HL-60 (cell line): Measurements from ENCODE around the gene BACE1.

Experiments used
- DNase-seq, 2 experiments: peaks; one replicate each; pipeline ENCODE4 v3.0.0-alpha.2; 2010 to 2020; ENCODE audit warnings: low read depth in 1 of 2, low spot score in 1 of 2
- H3K27ac ChIP-seq: fragments of 250-450 bp; sonication (Bioruptor Pico); replicated peaks from 2 replicates; pipeline ENCODE4 v1.5.1; 2020; ENCODE audit warnings: mild to moderate bottlenecking, moderate library complexity
- H3K27me3 ChIP-seq: fragments of 250-450 bp; sonication (Bioruptor Pico); 2 replicates; pipeline ENCODE4 v1.5.1; 2021; ENCODE audit warnings: mild to moderate bottlenecking, moderate library complexity; ENCODE audit not compliant: insufficient read depth, poor library complexity, severe bottlenecking
- H3K4me3 ChIP-seq: replicated peaks from 2 replicates; pipeline ENCODE4 v1.5.1; 2011; ENCODE audit warnings: mild to moderate bottlenecking, control low read depth, low read length; ENCODE audit not compliant: insufficient read depth
- GABPA ChIP-seq: IDR thresholded peaks from 2 replicates; pipeline ENCODE4 v1.6.1; 2012; ENCODE audit warnings: low read depth
- POLR2AphosphoS5 ChIP-seq: IDR thresholded peaks from 2 replicates; pipeline ENCODE4 v1.6.1; 2012; ENCODE audit warnings: low read depth
- SPI1 ChIP-seq: IDR thresholded peaks from 2 replicates; pipeline ENCODE4 v1.6.1; 2012; ENCODE audit warnings: low read depth, mild to moderate bottlenecking, borderline replicate concordance
- TF ChIP-seq, protein P1 (sequence below): IDR thresholded peaks from one replicate; pipeline ENCODE4 v1.5.1; 2011; ENCODE audit warnings: low read length, control low read depth, inconsistent platforms; ENCODE audit not compliant: insufficient read depth
- TF ChIP-seq, protein P2 (sequence below): IDR thresholded peaks from 2 replicates; pipeline ENCODE4 v1.6.1; 2012; ENCODE audit warnings: low read depth; ENCODE audit not compliant: insufficient replicate concordance

BACE1 gene

GRCh38 chr11:117239295-117239694 is 76.8 kb downstream of the BACE1 start:
- DNase-seq = no peak
- no peaks in the 10 kb centered on the region for H3K27me3 ChIP-seq
- H3K4me3 ChIP-seq = no peak overlapping the region
- H3K27ac ChIP-seq = no peak overlapping the region
- TF ChIP-seq SPI1 (no peak), GABPA (no peak)
- TF ChIP-seq, protein P1, sequence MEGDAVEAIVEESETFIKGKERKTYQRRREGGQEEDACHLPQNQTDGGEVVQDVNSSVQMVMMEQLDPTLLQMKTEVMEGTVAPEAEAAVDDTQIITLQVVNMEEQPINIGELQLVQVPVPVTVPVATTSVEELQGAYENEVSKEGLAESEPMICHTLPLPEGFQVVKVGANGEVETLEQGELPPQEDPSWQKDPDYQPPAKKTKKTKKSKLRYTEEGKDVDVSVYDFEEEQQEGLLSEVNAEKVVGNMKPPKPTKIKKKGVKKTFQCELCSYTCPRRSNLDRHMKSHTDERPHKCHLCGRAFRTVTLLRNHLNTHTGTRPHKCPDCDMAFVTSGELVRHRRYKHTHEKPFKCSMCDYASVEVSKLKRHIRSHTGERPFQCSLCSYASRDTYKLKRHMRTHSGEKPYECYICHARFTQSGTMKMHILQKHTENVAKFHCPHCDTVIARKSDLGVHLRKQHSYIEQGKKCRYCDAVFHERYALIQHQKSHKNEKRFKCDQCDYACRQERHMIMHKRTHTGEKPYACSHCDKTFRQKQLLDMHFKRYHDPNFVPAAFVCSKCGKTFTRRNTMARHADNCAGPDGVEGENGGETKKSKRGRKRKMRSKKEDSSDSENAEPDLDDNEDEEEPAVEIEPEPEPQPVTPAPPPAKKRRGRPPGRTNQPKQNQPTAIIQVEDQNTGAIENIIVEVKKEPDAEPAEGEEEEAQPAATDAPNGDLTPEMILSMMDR = no peak
- TF ChIP-seq, protein P2, sequence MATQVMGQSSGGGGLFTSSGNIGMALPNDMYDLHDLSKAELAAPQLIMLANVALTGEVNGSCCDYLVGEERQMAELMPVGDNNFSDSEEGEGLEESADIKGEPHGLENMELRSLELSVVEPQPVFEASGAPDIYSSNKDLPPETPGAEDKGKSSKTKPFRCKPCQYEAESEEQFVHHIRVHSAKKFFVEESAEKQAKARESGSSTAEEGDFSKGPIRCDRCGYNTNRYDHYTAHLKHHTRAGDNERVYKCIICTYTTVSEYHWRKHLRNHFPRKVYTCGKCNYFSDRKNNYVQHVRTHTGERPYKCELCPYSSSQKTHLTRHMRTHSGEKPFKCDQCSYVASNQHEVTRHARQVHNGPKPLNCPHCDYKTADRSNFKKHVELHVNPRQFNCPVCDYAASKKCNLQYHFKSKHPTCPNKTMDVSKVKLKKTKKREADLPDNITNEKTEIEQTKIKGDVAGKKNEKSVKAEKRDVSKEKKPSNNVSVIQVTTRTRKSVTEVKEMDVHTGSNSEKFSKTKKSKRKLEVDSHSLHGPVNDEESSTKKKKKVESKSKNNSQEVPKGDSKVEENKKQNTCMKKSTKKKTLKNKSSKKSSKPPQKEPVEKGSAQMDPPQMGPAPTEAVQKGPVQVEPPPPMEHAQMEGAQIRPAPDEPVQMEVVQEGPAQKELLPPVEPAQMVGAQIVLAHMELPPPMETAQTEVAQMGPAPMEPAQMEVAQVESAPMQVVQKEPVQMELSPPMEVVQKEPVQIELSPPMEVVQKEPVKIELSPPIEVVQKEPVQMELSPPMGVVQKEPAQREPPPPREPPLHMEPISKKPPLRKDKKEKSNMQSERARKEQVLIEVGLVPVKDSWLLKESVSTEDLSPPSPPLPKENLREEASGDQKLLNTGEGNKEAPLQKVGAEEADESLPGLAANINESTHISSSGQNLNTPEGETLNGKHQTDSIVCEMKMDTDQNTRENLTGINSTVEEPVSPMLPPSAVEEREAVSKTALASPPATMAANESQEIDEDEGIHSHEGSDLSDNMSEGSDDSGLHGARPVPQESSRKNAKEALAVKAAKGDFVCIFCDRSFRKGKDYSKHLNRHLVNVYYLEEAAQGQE = no peak

DNA sequence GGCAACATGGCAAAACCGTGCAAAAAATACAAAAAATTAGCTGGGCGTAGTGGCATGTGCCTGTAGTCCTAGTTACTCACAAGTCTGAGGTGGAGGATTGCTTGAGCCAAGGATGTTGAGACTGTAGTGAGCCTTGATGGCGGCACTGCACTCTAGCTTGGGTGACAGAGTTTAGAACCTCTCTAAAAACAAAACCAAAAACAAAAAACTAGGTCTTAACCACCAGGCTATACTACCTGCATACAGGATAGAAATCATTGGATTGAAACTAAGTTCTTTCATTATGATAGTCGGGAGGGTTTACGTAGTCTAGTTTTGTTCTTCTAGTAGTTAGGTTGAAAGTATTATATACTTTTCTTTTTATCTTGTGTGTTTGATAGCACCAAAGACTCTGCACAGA is 77.8 kb downstream of the BACE1 start:
- Histone ChIP-seq H3K27me3 (no peaks in the 10 kb centered on the region), H3K4me3 (no peak overlapping the region), H3K27ac (no peak overlapping the region)
- TF ChIP-seq, protein P1 = no peak
- no peak for TF ChIP-seq POLR2AphosphoS5
- DNase-seq = no peak
